ENCODE results near the gene PAK2.
"Not testable (repeated sequence)": the region's sequence is repeated elsewhere in the genome, so short reads cannot be mapped to it uniquely, and the experiment has no call there.

Gene PAK2

GRCh38 chr3:196788528-196788927, 48.9 kb downstream of the PAK2 start:
- no peak for DNase-seq

- DNase-seq: no peak
Measured at GRCh38 chr3:196789885-196790359, 50.3 kb downstream of the PAK2 start.

GRCh38 chr3:196790636-196791035, 51.0 kb downstream of the PAK2 start:
- DNase-seq: no peak

GRCh38 chr3:196792771-196793170, 53.1 kb downstream of the PAK2 start:
- no peak for DNase-seq

- DNase-seq: no peak
Measured at GRCh38 chr3:196793246-196793645, 53.6 kb downstream of the PAK2 start.

GRCh38 chr3:196794467-196794866, 54.8 kb downstream of the PAK2 start:
- no peak for DNase-seq

- no peak for DNase-seq
Measured at GRCh38 chr3:196796317-196796716, 56.7 kb downstream of the PAK2 start.

GRCh38 chr3:196800742-196801434, 61.2 kb downstream of the PAK2 start:
- no peak for DNase-seq

- DNase-seq: no peak
Measured at GRCh38 chr3:196803891-196804468, 64.3 kb downstream of the PAK2 start.

- DNase-seq: no peak
Measured at GRCh38 chr3:196804773-196805172, 65.1 kb downstream of the PAK2 start.

- no peak for DNase-seq
Measured at GRCh38 chr3:196810963-196811581, 71.4 kb downstream of the PAK2 start.

GRCh38 chr3:196812853-196813252, 73.2 kb downstream of the PAK2 start:
- no peak for DNase-seq

- no peak for DNase-seq
Measured at GRCh38 chr3:196813903-196814302, 74.2 kb downstream of the PAK2 start.

- DNase-seq: no peak
Measured at GRCh38 chr3:196821806-196822355, 82.2 kb downstream of the PAK2 start.

- not testable (repeated sequence) for DNase-seq
Measured at GRCh38 chr3:196829651-196830050, 90.0 kb downstream of the PAK2 start.

GRCh38 chr3:196835086-196835485, 95.4 kb downstream of the PAK2 start:
- no peak for DNase-seq

- not testable (repeated sequence) for DNase-seq
Measured at GRCh38 chr3:196836626-196837025, 97.0 kb downstream of the PAK2 start.

- DNase-seq: no peak
Measured at GRCh38 chr3:196837819-196838420, 98.3 kb downstream of the PAK2 start.

GRCh38 chr3:196839351-196839750, 99.7 kb downstream of the PAK2 start:
- not testable (repeated sequence) for DNase-seq

- no peak for DNase-seq
Measured at GRCh38 chr3:196842567-196843434, 103.1 kb downstream of the PAK2 start.

GRCh38 chr3:196843435-196844110, 103.9 kb downstream of the PAK2 start:
- no peak for DNase-seq

Measured in activated gamma-delta T cell (primary cell).